ENCODE results near the gene FOLR3.

GRCh38 chr11:72154816-72155215 is 19.3 kb downstream of the FOLR3 start:
- TF ChIP-seq CTCF (conservative IDR thresholded peaks at IDR 0.05; ENCODE audit: low read depth, low read length) (no peak), EZH2 (IDR thresholded peaks at IDR 0.05; ENCODE audit: low read length, unreplicated experiment) (no peak), EZH2phosphoT487 (IDR thresholded peaks at IDR 0.05; ENCODE audit: borderline replicate concordance, low read length) (no peak)

Data from PC-3 (cell line).